Measurements from ENCODE around the gene LIMS3.
"Not testable (repeated sequence)": the region's sequence is repeated elsewhere in the genome, so short reads cannot be mapped to it uniquely, and the experiment has no call there.

LIMS3 gene

DNA sequence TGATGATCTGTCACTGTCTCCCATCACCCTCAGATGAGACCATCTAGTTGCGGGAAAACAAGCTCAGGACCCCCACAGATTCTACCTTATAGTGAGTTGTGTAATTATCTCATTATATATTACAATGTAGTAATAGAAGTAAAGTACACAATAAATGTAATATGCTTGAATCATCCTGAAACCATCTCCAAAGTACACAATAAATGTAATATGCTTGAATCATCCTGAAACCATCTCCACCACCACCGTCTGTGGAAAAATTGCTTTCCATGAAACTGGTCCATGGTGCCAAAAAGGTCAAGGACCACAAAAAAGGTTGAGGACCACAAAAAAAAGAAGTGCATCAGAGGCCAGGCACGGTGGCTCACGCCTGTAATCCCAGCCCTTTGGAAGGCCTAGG is 29.3 kb downstream of the LIMS3 start:
- DNase-seq: not testable (repeated sequence)

GRCh38 chr2:109929222-109929621 is 30.7 kb downstream of the LIMS3 start:
- not testable (repeated sequence) for DNase-seq

- DNase-seq: not testable (repeated sequence)
Observed at GRCh38 chr2:109936534-109936933, 38.0 kb downstream of the LIMS3 start.

DNA sequence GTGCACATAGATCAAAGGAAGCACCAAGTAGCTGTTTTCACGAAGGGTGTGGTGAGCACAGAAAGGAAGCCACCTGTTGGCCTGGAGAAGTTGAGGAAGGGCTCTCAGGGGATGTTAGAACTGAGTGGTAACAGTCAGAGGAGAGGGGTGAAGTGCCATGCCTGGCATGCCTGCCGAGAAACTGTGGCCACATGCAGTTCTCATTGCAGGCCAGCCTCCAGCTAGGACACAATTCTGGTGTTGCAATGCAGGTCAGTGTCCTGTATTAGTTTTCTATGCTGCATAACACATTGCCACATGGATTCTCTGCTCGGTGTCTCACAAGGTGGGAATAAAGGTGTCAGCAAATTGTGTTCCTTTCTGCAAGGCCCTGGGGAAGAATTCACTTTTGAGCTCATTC is 46.9 kb downstream of the LIMS3 start:
- not testable (repeated sequence) for DNase-seq

DNA sequence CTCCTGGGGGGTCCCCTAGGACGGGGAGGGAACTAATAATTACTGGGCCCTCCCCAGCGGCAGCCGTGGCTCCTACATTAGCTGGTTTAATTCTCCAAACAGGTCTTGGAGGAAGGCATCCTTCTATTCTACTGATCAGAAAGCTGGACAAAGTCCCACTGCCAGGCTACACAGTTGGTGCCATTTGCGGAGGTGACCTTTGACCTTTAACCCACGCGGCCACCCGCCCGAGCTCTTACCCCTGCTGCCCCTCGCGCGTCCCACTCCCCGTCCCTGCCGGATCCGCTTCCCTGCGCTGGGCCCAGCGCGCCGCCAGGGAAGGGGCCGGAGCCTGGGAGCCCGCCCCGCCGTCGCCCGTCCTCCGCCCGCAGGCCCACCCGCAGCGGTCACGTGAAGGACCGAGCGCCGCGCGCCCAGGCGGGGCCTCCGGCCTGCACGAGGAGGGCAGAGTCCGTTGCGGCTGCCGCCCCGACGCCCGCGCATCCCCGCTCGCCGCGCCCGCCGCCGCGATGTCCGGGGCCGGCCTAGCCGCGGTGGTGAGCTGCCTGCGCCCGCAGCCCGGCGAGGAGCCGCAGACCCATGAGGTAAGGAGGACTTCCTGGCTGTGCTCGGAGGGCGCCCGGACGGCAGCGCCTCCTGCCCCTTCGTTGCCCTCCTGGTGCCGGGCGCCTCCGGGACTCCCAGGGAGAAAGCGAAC is 48.9 kb downstream of the LIMS3 start:
- not testable (repeated sequence) for DNase-seq

DNA sequence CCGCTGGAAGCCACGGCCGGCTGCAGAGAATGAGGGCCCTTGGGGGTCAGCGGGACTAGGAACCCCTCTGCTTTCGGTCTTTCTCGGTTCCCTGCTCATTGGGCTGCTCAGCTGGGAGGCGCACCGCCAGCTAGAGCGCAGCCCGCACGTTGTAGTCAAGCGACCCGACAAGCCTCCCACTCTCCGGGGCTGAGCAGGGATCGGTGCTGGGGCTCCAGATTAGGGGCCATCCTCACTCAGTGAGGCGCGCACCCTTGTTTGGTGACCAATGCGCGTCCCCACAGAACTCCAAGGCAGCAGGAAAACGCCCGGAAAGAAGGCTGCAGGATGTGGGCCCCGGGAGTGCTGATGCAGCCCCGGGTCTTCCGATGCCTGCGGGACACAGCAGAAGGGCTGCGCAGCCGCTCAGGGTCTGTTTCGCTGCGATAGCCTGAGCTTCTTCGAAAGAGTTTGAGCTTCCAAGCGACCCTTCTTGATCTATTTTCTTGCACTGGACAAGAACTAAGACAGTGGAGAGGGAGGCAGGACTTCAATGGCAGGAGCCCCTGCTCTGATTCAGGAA is 49.6 kb downstream of the LIMS3 start:
- DNase-seq: not testable (repeated sequence)

DNA sequence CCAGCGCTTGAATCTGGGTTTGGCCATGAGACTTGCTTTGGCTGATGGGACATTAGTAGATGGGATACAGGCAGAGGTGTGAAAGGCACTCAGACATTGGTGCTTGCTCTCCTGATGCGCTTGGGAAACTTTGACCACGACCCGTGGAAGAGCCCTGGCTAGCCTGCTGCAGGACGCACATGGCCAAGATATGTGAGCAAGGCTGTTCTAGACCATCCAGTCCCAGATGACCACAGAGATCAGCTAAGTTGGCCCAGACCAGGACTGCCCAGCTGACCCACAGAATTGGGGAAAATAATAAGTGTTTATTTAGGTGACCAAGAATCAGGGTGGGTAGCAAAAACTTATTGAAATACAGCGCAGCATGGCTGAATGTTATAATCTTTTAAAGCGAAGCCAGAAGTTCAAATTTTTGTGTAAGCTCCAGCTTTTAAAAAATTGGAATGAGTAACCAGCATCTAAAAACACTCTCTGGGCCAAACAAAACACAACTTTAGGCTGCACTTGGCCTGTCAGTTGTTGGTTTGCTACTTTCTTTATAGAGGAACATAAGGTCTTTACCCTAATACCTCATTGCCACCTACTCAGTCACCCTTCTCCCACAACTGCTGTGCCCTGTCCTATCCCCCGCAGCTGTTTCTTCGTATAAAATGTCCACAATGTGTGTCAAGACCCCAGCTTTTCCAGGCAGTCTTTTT is 51.8 kb downstream of the LIMS3 start:
- not testable (repeated sequence) for DNase-seq

GRCh38 chr2:109963942-109964341 is 65.5 kb downstream of the LIMS3 start:
- DNase-seq: not testable (repeated sequence)

- not testable (repeated sequence) for DNase-seq
Observed at GRCh38 chr2:109965482-109965881, 67.0 kb downstream of the LIMS3 start.

GRCh38 chr2:109966107-109966736 is 67.7 kb downstream of the LIMS3 start:
- DNase-seq: not testable (repeated sequence)

DNA sequence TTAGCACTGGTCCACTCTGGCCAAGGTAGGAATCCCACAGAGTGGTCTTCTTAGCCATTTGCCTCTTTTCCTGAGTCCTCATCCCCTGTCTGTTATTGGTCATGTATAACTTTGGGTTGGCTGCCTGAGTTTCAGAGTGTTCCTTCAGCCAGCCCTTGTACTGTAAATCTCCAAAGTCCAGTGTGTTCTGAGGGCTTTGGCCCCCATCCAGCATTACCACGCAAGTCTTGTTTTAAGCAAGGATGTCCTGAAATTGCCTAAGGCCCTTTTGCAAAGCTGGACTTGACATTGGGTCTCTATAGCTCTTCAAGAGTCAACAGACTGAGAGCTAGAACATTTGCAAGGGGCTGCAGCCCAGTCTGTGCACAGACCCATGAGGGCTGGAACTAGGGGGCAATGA is 68.4 kb downstream of the LIMS3 start:
- not testable (repeated sequence) for DNase-seq

DNA sequence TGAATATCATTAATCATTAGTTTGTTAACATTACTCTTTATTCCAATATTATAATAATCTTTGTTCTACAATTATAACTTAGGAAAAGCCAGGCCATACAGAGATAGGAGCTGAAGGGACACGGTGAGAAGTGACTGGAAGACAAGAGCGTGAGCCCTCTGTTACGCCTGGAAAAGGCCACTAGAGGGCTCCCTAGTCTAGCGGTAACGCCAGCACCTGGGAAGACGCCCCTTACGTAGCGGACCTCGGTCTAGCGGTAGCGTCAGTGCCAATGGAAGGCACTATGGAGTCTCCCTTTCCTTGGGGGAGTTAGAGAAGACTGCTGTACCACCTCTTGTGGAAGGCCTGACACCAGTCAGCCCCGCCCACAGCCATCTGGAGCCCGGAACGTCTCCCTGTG is 71.4 kb downstream of the LIMS3 start:
- DNase-seq: not testable (repeated sequence)

DNA sequence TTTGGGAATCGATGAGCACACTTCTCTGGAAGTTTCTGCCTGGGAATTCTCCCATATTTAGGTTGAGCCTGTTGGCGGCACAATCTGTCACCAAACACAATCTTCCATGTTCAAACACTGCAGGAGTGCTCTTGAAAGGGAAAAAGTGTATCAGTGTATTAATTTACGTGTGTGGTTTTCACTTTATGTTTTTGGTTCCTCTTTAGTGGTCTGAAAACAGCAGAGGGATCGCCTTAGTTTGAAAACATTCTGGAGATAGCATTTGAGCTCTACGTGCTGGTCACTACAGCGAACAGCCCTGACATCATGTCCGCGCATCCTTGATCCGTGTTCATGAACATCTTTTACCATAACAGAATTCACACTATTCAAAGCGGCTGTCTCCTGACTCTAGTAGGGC is 73.2 kb downstream of the LIMS3 start:
- not testable (repeated sequence) for DNase-seq
